ENCODE data around the gene WFDC6.

DNA sequence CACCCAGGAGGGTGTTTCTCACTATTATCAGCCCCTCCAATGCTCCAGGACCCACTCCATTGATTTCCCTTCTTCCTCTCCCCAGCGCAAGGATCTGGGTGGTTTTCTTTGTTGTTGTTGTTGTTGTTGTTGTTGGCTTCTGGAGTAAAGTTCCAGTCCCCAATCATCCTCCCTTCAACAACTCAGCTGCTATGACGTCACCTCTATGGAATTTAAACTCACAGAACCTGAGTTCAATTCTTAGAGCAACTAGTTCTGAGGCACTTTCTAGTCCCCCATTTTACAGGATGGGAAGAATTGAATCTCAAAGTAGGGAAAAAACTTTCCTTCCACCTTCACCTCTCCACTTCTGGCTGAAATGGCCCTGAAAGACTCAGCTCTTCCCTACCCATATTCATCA lies 49.5 kb upstream of the WFDC6 start:
- TF ChIP-seq POLR2A (IDR thresholded peaks at IDR 0.05; ENCODE audit: low read depth) (no peak), POLR2AphosphoS5 (IDR thresholded peaks at IDR 0.05) (no peak)
- TF ChIP-seq, protein P1, sequence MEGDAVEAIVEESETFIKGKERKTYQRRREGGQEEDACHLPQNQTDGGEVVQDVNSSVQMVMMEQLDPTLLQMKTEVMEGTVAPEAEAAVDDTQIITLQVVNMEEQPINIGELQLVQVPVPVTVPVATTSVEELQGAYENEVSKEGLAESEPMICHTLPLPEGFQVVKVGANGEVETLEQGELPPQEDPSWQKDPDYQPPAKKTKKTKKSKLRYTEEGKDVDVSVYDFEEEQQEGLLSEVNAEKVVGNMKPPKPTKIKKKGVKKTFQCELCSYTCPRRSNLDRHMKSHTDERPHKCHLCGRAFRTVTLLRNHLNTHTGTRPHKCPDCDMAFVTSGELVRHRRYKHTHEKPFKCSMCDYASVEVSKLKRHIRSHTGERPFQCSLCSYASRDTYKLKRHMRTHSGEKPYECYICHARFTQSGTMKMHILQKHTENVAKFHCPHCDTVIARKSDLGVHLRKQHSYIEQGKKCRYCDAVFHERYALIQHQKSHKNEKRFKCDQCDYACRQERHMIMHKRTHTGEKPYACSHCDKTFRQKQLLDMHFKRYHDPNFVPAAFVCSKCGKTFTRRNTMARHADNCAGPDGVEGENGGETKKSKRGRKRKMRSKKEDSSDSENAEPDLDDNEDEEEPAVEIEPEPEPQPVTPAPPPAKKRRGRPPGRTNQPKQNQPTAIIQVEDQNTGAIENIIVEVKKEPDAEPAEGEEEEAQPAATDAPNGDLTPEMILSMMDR (IDR thresholded peaks at IDR 0.05) = no peak
